Common myeloid progenitor, CD34-positive (primary cell): ENCODE data around the gene CD300LD.

Experiments used
- CTCF ChIA-PET: fragments of 350-600 bp; sonication (Branson Sonifier 250); formaldehyde crosslinking; loops from one replicate; lab custom pipeline; 2021; ENCODE audit warnings: antibody characterized with exemption; lab: Charles Lee
- POLR2A ChIA-PET: fragments of 350-600 bp; sonication (Branson Sonifier 250); formaldehyde crosslinking; loops from one replicate; lab custom pipeline; 2021; ENCODE audit warnings: antibody characterized with exemption; lab: Charles Lee
- DNase-seq, 3 donors: peaks; one replicate each; pipeline versions ENCODE4 v3.0.0 to v3.0.0-alpha.2; 2013
- H3K27ac ChIP-seq, 2 experiments: 1 replicate in 1 of 2; 2 replicates in 1 of 2; pipeline ENCODE4 v1.7.0; 2013; ENCODE audit warnings: inconsistent platforms in 2 of 2, low read length in 2 of 2, mild to moderate bottlenecking in 2 of 2, low read depth in 1 of 2, moderate library complexity in 1 of 2; ENCODE audit not compliant: severe bottlenecking in 2 of 2, insufficient read depth in 1 of 2, poor library complexity in 1 of 2
- H3K27me3 ChIP-seq, 5 experiments: replicated peaks in 2 of 5; 1 replicate in 3 of 5; 2 replicates in 2 of 5; pipeline versions ENCODE4 v1.6.1 to v1.7.0; 2013; ENCODE audit warnings: low read length in 4 of 5, mild to moderate bottlenecking in 2 of 5, moderate library complexity in 2 of 5, inconsistent platforms in 1 of 5; ENCODE audit not compliant: insufficient read depth in 5 of 5, control insufficient read depth in 4 of 5
- H3K36me3 ChIP-seq, 4 experiments: 1 replicate in 2 of 4; 2 replicates in 2 of 4; pipeline versions ENCODE4 v1.6.1 to v1.7.0; 2013; ENCODE audit warnings: low read length in 3 of 4, control low read depth in 1 of 4, mild to moderate bottlenecking in 1 of 4; ENCODE audit not compliant: control insufficient read depth in 4 of 4, insufficient read depth in 4 of 4
- H3K4me1 ChIP-seq, 4 experiments: 1 replicate in 3 of 4; 2 replicates in 1 of 4; pipeline versions ENCODE4 v1.6.1 to v1.7.1; 2013; ENCODE audit warnings: low read length in 3 of 4, mild to moderate bottlenecking in 3 of 4, control low read depth in 1 of 4, inconsistent platforms in 1 of 4, moderate library complexity in 1 of 4; ENCODE audit not compliant: control insufficient read depth in 4 of 4, insufficient read depth in 4 of 4; ENCODE audit errors: control extremely low read depth in 1 of 4
- H3K4me3 ChIP-seq, 7 experiments: 1 replicate in 4 of 7; 2 replicates in 3 of 7; pipeline versions ENCODE4 v1.5.1 to v1.7.0; 2013; ENCODE audit warnings: mild to moderate bottlenecking in 7 of 7, low read length in 6 of 7, moderate library complexity in 6 of 7, inconsistent platforms in 2 of 7, low read depth in 2 of 7, control low read depth in 1 of 7; ENCODE audit not compliant: insufficient read depth in 4 of 7, control insufficient read depth in 1 of 7; ENCODE audit errors: extremely low read depth in 1 of 7
- H3K9me3 ChIP-seq, 5 experiments: 1 replicate in 4 of 5; 2 replicates in 1 of 5; pipeline versions ENCODE4 v1.6.1 to v1.7.1; 2013; ENCODE audit warnings: low read length in 4 of 5, mild to moderate bottlenecking in 2 of 5, inconsistent platforms in 1 of 5, low read depth in 1 of 5, moderate library complexity in 1 of 5; ENCODE audit not compliant: control insufficient read depth in 4 of 5, insufficient read depth in 2 of 5; ENCODE audit errors: control extremely low read depth in 1 of 5
- WGBS: methylation state at CpG from one replicate; pipeline ENCODE4 v1.1.5; 2013; ENCODE audit not compliant: insufficient coverage; 5-methylcytosine and 5-hydroxymethylcytosine counted together

CD300LD gene

GRCh38 chr17:74549343-74549742 is 42.7 kb downstream of the CD300LD start:
- POLR2A ChIA-PET, result no interaction called here
- no peaks in the 10 kb centered on the region for H3K27me3 ChIP-seq
- CTCF ChIA-PET, result interaction anchor here (1.7 kb wide), 1 partner anchor 54 kb away, joined by 3 read pairs; no protein-coding TSS in a partner anchor
- no peak overlapping the region for H3K4me3 ChIP-seq
- peaks cover 0 to 47% (median 24%) of the 10 kb centered on the region in 4 experiments for H3K4me1 ChIP-seq
- DNase-seq, result no peak
- 99% methylated on average over 7 of the region's 7 CpGs for WGBS
- H3K9me3 ChIP-seq, result no peaks in the 10 kb centered on the region
- no peak overlapping the region for H3K27ac ChIP-seq
- H3K36me3 ChIP-seq, result no peaks in the 10 kb centered on the region

- Histone ChIP-seq H3K9me3 (no peaks in the 10 kb centered on the region), H3K4me3 (no peak overlapping the region), H3K27me3 (no peaks in the 10 kb centered on the region), H3K36me3 (no peaks in the 10 kb centered on the region), H3K27ac (no peak overlapping the region), H3K4me1 (peaks cover 0 to 49% (median 25%) of the 10 kb centered on the region in 4 experiments)
- ChIA-PET CTCF (no interaction called here), POLR2A (no interaction called here)
- peak in 2 of 3 donors; percentile 53 to 64 for DNase-seq
- WGBS, result 88% methylated on average over 2 of the region's 3 CpGs
These were observed 44.3 kb downstream of the CD300LD start for GRCh38 chr17:74547736-74548135.

GRCh38 chr17:74547264-74547663 is 44.8 kb downstream of the CD300LD start:
- no peak overlapping the region for H3K27ac ChIP-seq
- no peaks in the 10 kb centered on the region for H3K9me3 ChIP-seq
- H3K36me3 ChIP-seq, result no peaks in the 10 kb centered on the region
- DNase-seq, result no peak
- 93% methylated on average over 5 of the region's 7 CpGs for WGBS
- H3K4me1 ChIP-seq, result peaks cover 0 to 49% (median 25%) of the 10 kb centered on the region in 4 experiments
- no peak overlapping the region for H3K4me3 ChIP-seq
- H3K27me3 ChIP-seq, result no peaks in the 10 kb centered on the region
- ChIA-PET CTCF (no interaction called here), POLR2A (no interaction called here)

- ChIA-PET CTCF (interaction anchor here (1.0 to 1.5 kb wide), 2 partner anchors 90 to 194 kb away, joined by 3 read pairs; no protein-coding TSS in a partner anchor), POLR2A (interaction anchor here (1.0 kb wide), 1 partner anchor 57 kb away, joined by 3 read pairs; no protein-coding TSS in a partner anchor)
- no peak overlapping the region for H3K27ac ChIP-seq
- no peaks in the 10 kb centered on the region for H3K9me3 ChIP-seq
- no peaks in the 10 kb centered on the region for H3K27me3 ChIP-seq
- peaks cover 0 to 49% (median 25%) of the 10 kb centered on the region in 4 experiments for H3K4me1 ChIP-seq
- 98% methylated on average over 7 of the region's 7 CpGs for WGBS
- DNase-seq, result no peak
- H3K4me3 ChIP-seq, result no peak overlapping the region
- H3K36me3 ChIP-seq, result no peaks in the 10 kb centered on the region
These were observed 45.5 kb downstream of the CD300LD start for GRCh38 chr17:74546586-74546985.

- POLR2A ChIA-PET, result interaction anchor here (1.0 kb wide), 1 partner anchor 58 kb away, joined by 3 read pairs; no protein-coding TSS in a partner anchor
- DNase-seq, result peak in 2 of 3 donors; percentile 60 to 74
- no peaks in the 10 kb centered on the region for H3K36me3 ChIP-seq
- H3K27ac ChIP-seq, result no peak within 1 kb of the TSS
- peak within 1 kb of the TSS in 1 of 7 experiments; percentile 24 for H3K4me3 ChIP-seq
- no peaks in the 10 kb centered on the region for H3K27me3 ChIP-seq
- CTCF ChIA-PET, result interaction anchor here (1.0 to 1.5 kb wide), 4 partner anchors 54 to 193 kb away, joined by 3 read pairs; no protein-coding TSS in a partner anchor
- no peaks in the 10 kb centered on the region for H3K9me3 ChIP-seq
- H3K4me1 ChIP-seq, result peaks cover 0 to 49% (median 25%) of the 10 kb centered on the region in 4 experiments
- 51% methylated on average over 3 of the region's 5 CpGs for WGBS
These were observed 46.2 kb downstream of the CD300LD start, which contains the start of gene CD300C for GRCh38 chr17:74545843-74546230. Gene CD300C (minus strand): TSS chr17:74546115. CDS start chr17:74545782, 333 bp downstream.

- H3K9me3 ChIP-seq, result no peaks in the 10 kb centered on the region
- peak overlapping the region in 1 of 7 experiments; percentile 24 for H3K4me3 ChIP-seq
- no peaks in the 10 kb centered on the region for H3K36me3 ChIP-seq
- 75% methylated on average over 9 of the region's 16 CpGs for WGBS
- no peaks in the 10 kb centered on the region for H3K27me3 ChIP-seq
- DNase-seq, result no peak
- POLR2A ChIA-PET, result interaction anchor here (1.0 kb wide), 1 partner anchor 58 kb away, joined by 3 read pairs; no protein-coding TSS in a partner anchor
- H3K27ac ChIP-seq, result no peak overlapping the region
- peaks cover 0 to 49% (median 25%) of the 10 kb centered on the region in 4 experiments for H3K4me1 ChIP-seq
- CTCF ChIA-PET, result interaction anchor here (1.0 to 1.5 kb wide), 4 partner anchors 55 to 193 kb away, joined by 3 read pairs; no protein-coding TSS in a partner anchor
These were observed 46.9 kb downstream of the CD300LD start for GRCh38 chr17:74544991-74545842.
